ENCODE results near the gene MARCHF2.
"Not testable (repeated sequence)": the region's sequence is repeated elsewhere in the genome, so short reads cannot be mapped to it uniquely, and the experiment has no call there.

Gene MARCHF2

DNA sequence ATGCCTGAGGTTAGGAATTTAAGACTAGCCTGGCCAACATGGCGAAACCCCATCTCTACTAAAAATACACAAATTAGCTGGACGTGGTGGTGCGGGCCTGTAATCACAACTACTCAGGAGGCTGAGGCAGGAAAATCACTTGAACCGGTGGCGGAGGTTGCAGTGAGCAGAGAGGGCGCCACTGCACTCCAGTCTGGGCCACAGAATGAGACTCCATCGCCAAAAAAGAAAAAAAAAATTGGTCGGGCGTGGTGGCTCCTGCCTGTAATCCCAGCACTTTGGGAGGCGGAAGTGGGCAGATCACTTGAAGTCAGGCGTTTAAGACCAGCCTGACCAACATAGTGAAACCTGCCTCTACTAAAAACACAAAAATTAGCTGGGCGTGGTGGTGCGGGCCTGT is 2.4 kb upstream of the MARCHF2 start:
- not testable (repeated sequence) for DNase-seq (ENCODE audit: low spot score)

DNA sequence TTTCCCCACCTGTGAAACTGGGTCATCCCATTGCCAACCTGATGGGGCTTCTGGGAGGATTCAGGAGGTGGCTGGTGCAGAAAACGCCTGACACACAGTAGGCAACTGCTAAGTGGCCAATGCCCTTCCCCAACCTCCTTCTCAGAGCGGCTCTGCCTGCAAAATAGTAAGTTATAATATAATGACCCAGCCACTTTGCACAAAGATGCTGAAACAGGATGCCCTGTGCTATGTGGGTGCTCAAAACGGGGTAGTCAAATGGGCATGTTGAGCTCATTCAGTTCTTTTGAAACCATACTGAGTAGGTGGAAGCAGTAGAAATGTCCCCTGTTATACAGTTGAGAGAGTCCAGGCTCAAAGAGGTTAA is 507 bp downstream of the MARCHF2 start:
- DNase-seq (ENCODE audit: low spot score) = no peak

DNA sequence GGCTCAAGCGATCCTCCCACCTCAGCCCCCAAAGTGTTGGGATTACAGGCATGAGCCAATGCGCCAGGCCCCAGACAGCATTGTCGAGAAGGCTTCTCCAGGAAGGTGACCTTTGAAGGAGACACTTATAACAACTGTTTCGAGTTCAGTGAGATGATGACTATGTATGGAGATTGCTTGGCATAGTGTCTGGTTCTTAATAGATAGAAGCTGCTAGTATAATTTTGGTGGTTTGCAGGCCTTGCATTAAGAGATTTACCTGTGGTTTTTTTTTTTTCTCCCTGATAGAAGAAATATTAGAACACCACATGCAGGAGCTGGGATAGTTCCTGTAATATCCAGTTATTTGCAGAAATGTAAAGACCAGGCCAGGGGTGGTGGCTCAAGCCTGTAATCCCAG is 3.7 kb downstream of the MARCHF2 start:
- DNase-seq (ENCODE audit: low spot score) = no peak

DNA sequence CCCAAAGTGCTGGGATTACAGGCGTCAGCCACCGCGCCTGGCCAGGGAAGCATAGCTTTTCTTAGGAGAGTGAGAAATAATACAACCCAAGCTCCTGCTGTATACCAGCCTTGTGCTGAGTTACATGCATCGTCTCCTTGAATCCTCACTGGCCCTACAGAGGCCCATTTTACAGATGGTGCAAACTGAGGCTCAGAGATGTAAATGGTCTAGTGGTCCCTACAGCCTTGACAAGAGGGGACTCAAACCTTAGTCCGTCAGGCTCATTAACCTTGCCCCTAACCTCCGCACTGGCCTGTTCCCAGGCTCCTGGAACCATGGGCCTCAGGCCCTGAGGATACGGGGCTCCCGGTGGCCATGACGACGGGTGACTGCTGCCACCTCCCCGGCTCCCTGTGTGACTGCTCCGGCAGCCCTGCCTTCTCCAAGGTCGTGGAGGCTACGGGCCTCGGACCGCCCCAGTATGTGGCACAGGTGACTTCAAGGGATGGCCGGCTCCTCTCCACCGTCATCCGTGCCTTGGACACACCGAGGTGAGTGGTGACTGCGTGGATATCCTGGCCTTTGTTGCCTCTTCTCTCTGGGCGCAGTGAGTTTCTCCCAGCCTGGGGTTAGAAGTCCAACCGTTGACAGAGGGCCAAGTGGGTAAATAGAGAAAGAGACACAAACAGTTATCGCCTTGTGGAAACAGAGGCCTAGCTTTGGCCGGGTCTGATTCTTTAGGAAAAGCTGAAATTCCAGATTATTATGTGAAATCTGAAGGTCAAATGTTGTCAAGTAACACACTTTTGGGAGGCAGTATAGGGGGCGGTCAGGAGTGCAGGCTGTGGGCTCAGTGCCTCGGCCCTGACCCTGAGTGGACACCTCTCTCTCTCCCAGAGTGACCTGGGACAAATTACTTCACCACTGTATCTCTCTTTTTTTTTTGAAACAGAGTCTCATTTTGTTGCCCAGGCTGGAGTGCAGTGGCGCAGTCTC is 8.7 kb downstream of the MARCHF2 start:
- DNase-seq (ENCODE audit: low spot score) = no peak

DNA sequence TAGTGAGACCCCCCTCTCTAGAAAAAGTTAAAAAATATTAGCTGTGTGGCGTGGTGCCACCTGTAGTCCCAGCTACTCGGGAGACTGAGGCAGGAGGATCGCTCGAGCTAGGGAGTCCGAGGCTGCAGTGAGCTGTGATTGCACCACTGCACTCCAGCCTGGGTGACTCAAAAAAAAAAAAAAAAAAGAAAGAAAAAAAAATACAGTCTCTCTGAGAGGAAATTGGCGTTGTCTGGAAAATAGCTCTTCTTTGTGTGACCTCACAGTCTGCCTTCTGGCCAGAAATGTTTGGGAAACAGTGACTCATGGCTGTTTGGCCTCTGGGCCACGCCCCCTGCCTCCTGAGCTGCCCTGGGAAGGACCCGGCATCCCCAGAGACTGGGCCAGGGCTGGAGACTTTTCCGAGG is 10.7 kb downstream of the MARCHF2 start:
- peak; percentile 63 for DNase-seq (ENCODE audit: low spot score)

DNA sequence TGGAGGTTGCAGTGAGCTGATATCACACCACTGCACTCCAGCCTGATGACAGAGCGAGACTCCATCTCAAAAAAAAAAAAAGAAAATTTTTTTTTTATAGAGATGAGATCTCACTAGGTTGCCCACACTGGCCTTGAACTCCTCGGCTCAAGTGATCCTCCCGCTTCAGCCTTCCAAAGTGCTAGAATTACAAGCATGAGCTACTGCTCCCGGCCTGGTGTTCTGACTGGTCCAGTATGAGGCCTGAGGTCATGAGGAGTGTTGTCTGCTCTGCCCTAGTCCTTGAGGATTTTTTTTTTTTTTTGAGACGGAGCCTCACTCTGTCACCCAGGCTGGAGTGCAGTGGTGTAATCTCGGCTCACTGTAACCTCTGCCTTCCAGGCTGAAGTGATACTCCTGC is 12.2 kb downstream of the MARCHF2 start:
- not testable (repeated sequence) for DNase-seq (ENCODE audit: low spot score)

DNA sequence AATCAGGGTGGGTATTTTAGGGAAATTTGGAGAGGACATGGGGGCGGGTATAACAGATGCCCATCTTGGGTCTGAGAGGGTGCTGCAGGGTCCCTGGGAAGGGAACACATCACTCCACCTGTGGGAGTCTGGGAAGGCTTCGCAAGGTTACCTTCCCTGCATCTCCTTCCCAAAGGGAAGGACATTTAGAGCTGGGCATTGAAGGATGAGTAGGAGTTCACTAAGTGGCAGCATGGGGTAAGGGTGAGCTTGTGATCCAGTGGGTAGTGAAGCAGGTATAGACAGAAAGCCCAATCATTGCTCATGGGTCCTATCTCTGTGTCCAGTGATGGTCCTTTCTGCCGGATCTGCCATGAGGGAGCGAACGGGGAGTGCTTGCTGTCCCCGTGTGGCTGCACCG is 13.2 kb downstream of the MARCHF2 start:
- no peak for DNase-seq (ENCODE audit: low spot score)

DNA sequence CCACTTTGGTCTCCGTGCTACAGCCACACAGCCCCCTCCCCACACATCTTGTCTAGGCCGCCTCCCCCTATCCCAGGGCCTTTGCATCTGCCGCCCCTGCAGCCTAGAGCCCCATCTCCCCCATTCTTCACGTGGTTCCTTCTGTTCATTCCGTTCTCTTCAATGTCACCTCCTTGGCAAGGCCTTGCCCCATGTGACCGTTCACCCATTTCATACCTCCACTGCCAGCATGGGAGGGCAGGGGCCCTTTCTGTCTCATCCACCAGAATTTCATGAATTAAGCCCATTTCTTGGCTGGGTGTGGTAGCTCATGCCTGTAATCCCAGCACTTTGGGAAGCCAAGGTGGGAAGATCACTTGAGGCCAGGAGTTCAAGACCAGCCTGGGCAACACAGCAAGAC is 15.9 kb downstream of the MARCHF2 start:
- no peak for DNase-seq (ENCODE audit: low spot score)

DNA sequence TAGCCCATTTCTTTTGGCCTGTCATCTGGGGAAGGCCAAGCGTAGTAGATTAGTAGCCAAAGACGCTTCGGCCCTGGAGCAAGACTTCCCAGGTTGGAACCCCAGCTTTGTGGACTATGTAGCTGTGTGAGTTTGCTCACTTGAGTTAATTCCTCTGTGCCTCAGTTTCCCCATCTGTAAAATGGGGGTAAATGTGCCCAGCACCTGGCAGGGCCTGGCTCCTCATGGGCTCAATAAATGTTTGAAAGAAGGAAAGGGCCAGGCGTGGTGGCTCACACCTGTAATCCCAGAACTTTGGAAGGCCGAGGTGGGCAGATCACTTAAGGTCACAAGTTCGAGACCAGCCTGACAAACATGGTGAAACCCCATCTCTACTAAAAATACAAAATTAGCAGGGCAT is 16.7 kb downstream of the MARCHF2 start:
- DNase-seq (ENCODE audit: low spot score) = no peak

DNA sequence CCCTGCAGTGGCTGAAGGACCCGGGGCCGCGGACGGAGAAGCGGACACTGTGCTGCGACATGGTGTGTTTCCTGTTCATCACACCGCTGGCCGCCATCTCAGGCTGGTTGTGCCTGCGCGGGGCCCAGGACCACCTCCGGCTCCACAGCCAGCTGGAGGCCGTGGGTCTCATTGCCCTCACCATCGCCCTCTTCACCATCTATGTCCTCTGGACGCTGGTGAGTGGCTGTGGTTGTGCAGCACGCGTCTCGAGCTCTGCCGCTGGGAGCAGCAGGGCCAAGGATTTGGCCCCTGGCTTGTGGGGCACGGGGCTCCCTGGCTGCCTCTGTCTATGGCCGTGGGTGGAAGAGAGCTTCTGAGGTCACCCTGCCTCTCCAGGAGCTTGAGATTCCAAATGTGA is 17.5 kb downstream of the MARCHF2 start:
- DNase-seq (ENCODE audit: low spot score) = no peak

DNA sequence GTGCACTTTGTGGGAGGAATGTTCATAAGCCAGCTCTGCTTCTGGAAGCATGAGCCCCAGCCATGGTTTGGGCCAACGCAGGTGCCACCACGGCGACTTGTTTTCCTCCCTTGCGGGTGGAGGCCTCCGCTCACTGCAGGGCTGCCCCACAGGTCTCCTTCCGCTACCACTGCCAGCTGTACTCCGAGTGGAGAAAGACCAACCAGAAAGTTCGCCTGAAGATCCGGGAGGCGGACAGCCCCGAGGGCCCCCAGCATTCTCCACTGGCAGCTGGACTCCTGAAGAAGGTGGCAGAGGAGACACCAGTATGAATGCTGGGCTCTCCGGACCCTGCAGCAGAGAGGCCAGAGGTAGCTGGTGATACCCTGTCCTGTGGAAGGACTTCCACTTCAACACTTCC is 25.1 kb downstream of the MARCHF2 start:
- DNase-seq (ENCODE audit: low spot score) = no peak

DNA sequence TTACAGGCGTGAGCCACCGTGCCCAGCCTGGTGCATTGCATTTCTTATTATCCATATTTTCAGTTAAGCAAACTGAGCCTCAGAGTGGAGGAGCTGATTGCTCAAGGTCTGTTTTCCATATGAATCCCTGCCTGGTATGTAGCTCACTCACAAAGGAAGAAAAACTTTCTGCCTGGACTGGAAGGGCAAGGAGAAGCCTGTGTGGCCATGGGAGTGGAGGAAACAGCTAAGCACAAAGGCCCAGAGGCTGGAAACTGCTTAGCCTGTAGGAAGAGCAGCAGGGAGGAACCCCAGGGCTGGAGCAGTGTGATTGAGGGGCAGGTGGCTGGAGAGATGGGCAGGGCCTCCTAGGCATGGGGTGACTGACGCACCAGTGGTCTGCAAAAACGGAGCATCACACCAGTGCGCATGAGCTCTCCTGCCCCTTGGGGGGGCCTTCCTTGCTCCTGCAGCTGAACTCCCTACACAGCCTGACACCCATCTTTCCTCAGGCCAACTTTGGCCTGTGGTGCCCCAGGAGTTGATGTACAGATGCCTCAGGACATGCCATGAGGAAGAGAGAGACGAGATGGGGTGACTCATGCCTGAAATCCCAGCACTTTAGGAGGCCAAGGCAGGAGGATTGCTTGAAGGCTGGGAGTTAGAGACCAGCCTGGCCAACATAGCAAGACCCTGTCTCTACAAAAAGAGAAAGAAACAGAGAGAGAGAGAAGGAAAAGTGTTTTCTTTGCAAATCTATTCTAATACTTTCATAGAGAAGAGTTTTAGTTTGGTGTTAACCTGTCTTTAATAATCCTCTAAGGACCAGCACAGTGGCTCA is 28.8 kb downstream of the MARCHF2 start:
- DNase-seq (ENCODE audit: low spot score) = peak; percentile 37

DNA sequence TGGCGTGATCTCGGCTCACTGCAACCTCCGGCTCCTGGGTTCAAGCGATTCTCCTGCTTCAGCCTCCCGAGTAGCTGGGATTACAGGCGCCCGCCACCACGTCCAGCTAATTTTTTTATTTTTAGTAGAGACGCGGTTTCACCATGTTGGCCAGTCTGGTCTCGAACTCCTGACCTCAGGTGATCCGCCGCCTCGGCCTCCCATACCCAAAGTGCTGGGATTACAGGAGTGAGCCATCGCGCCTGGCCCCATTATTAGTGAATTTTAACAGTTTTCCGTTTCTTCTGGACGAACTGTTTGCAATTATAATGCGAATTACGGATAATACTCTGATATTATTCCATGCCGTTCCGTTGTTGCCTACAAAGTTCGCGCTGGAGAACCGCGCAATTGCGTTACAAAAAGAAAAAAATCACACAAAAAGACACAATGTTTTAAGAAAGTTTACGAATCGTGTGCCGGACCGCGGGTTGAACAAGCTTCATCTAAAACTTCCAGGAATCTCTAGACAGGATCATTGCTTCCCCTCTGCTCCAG is 31.1 kb downstream of the MARCHF2 start:
- DNase-seq (ENCODE audit: low spot score) = not testable (repeated sequence)

DNA sequence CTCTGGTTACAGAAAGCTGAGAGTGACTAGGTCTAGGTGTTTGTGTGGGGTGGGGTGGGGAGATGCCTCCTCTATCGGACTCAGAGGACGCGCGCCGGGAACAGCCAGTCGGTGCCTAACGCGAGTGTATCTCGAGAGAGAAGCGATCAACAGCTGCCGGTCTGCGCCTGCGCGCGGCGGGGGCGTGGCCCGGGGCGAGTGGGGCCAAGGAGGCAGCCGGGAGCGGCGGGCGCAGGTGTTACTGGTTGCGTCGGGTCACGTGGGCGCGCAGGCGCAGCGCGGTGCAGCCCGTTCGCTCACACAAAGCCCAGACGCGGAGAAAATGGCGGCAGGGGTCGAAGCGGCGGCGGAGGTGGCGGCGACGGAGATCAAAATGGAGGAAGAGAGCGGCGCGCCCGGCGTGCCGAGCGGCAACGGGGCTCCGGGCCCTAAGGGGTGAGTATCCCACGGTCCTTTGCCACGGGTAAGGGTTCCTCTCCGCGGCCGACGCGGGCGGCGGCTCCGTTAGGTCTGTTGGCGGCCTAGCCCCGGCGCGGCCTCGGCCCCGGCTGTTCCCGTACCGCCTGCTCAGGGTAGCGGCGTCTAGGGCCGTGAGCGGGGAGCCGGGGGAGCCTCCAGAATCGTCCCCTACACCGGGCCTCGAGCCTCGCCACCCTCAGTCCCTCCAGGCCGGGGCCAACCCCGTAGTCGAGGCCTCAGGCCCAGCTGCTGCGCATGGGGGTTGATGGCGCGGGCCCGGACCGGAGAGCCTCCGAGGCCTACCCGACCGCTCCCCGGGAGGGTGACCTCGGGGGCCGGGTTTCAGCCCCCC is 31.8 kb downstream of the MARCHF2 start, which contains the start of gene HNRNPM:
Gene HNRNPM, plus strand, starts transcription at position 299 of the 811 bp plus-strand sequence. Its CDS starts 24 bp downstream, at position 323.
- peak; percentile 99 for DNase-seq (ENCODE audit: low spot score)

DNA sequence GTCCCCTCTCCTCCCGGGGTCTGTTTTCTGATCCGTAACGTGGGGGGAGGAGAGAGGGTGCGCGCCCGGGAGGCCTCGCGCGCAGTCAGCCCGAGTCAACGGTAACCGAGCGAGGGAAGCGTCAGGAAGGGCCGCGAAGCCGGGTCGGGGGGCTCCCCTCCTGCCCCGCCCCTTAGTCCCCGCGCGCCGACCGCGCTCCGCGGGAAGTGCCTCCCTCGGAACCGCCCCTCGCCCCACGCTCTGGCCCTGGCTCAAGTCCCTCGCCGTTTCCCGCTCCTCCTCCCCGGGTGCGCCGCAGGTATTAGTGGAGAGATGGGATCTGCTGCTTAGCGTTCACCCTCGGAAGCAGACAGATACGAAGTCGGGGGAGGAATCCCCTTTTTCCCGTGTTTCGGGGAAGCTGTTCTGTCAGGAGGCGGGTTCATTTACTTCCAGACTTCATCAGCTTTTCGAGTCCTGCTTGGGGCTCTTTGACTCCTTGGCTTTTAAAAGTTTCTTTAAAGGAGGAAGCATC is 32.4 kb downstream of the MARCHF2 start:
- DNase-seq (ENCODE audit: low spot score) = peak; percentile 56

DNA sequence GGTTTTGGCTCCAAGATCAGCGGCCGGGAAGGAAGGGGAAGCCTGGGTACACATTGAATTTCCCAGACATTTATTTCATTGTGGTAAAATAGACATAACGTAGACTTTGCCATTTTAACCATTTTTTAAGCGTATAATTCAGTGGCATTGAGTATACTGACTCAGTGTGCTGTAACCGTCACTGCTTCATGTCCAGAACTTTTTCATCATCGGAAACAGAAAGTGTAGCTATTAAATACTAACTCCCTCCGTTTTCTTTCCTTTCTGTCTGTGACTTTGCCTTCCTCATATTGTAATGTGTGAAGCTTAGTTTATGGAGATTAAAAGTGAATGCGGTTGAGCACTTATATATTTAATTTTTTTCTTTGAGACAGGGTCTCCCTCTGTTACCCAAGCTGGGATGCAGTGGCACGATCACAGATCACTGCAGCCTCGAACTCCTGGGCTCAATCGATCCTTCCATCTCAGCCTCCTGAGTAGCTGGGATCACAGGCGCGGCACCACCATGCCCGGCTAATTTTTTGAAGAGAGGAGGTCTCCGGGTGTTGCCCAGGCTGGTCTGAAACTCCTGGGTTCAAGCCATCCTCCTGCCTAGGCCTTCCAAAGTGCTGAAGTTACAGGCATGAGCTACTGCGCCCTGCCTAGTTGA is 33.1 kb downstream of the MARCHF2 start:
- DNase-seq (ENCODE audit: low spot score) = no peak

DNA sequence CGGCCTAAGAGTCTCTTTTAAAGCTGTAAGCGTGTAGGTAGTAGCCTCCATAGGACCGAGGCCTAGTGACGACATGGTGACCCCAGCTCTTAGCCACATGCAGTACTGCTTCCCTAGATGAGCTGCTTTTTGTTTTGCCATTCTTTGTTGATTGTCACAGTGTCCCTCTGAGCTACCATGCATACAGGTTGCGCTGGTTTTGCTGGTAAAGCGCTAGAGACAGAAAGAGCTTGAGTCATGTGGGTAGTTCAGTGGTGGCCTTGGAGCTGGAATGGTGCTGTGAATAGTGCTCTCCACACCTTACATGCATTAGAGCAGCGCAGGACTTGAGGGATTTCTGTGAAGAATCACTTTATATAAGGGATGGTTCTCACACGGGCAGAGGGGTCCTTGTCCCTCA is 36.7 kb downstream of the MARCHF2 start:
- DNase-seq (ENCODE audit: low spot score) = no peak

DNA sequence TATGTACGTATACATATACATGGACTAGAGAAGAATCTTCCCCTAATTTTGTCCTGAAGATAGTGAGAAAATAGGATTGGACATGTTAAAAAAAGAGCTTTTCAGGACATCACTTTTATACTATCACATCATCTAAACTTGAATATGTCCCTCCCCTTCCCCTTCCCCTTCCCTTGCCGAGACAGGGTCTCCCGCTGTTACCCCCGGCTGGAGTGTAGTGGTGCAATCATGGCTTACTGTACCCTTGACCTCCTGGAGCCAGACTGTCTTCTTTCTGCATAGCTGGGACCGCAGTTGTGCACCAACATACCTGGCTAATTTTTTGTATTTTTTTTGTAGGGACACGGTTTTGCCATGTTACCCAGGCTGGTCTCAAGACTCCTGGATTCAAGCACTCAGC is 38.3 kb downstream of the MARCHF2 start:
- DNase-seq (ENCODE audit: low spot score) = no peak

DNA sequence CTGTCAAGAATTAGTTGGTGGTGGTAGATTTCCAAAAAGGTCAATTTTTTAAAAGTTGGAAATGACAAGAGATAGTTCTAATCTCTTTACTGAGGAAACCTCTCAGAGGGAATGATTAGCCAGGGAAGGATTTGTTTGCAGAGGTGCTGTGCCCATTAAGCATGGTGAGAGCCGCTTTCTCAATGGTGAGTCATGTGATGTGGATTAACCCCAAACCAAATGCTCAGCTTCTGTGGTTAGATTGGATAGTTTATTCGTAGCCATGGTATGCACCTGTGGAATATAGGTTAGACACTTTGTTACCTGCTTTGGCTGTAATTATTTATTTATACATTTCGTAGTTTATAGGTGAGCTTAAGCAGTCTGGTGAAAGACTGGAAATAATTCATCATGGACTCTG is 38.8 kb downstream of the MARCHF2 start:
- DNase-seq (ENCODE audit: low spot score) = no peak

DNA sequence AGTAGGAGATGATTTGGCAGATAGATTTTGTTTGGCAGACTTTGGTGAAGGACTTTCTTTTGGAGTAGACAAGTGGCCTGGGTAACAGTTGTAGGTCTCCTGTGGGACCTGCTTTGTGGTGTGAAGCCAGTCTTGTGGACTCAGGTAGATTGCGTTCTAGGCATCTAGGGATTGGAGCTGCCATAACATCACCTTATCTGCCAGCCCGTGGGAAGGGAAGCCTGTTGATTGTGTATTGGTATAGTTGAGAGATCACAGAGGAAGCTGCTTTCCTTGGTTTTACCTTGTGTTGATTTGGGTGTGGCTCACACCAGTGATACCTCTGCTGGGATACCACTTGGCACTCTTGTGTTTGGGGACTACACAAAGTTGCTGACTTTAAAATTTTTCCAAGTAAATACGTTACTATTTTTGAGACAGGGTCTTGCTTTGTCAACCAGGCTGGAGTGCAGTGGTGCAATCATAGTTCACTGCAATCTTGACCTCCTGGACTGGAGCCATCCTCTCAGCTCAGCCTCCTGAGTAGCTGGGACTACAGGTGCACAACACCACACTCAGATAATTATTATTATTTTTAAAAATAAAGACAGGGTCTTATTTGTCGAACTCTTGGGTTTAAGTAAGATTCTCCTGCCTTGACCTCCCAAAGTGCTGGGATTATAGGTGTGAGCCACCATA is 39.5 kb downstream of the MARCHF2 start:
- DNase-seq (ENCODE audit: low spot score) = no peak

Measured in iPS-NIHi11 (cell line).